Measurements from ENCODE around the gene METAP1. TPM values are rescaled to one million over a fixed set of nuclear protein-coding genes. Genes with fewer than 3 reads are reported as not detected.

Gene METAP1
- total and polyA plus RNA-seq, 2 of the 4 experiments (the other 2 are of a cell fraction), result 43.7 to 47.9 TPM

DNA sequence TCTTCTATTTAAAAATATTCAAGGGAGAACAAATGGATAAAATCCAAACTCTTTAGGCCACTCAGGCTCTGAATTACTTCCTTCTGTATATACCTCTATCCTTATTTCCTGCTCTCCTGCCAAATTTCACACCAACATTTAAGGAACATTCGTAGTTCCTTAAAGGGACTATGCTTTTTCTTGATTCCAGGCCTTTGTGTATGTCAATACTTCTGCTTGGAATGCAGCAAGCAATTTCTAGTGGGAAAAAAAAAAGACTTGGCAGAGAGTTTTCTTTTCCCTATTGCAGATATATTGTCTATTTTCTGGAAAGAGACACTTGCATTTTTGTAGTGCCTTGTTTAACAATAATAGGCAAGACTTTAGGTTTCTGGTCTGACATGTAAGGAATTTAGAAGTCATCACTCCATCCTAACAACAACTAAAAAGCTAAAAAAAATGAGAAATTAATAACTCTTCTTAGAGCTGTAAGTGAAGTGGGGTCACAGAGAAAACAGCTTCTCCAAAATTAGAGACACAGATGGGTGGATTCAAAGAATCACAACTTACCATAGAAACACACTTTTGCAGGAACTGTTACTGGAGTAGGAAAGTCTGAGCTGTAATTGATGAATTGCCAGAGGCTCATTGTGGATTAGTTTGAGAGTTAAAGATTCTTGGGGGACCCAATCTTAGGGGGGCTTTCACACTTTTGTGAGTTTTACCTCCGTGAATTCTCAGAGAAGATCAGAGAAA lies 95.1 kb downstream of the METAP1 start:
- H3K4me2 ChIP-seq (ENCODE audit: low read depth, low read length), result peak overlapping the region; percentile 94

More for the DNA sequence above, 95.1 kb downstream of the METAP1 start:
- Histone ChIP-seq H4K8ac (ENCODE audit: low read depth in 2 of 2, low read length in 2 of 2) (no peak overlapping the region; a peak in 1 of 4 replicates), H3K27me3 (ENCODE audit: control insufficient read depth, insufficient read depth, low read length) (no peaks in the 10 kb centered on the region), H3K27ac (ENCODE audit: insufficient read depth, low read length) (peak overlapping the region; percentile 62; the same call in 1 of the 2 replicates), H4K20me1 (ENCODE audit: insufficient read depth, low read length) (peaks cover under 1% of the 10 kb centered on the region; the same call in 1 of the 2 replicates), H3K23ac (ENCODE audit: low read depth, low read length) (peak overlapping the region; percentile 29; the same call in 1 of the 2 replicates), H3K14ac (replicated peaks; ENCODE audit: low read depth, low read length) (no peak overlapping the region; the same call in 1 of the 2 replicates), H3K9me3 (ENCODE audit: control insufficient read depth, insufficient read depth, low read length) (no peaks in the 10 kb centered on the region), H2AK5ac (ENCODE audit: low read depth, low read length) (no peak overlapping the region), H3K4ac (ENCODE audit: low read depth, low read length) (peak overlapping the region; percentile 15; the same call in 1 of the 2 replicates), H3K4me3 (ENCODE audit: insufficient read depth, low read depth, low read length) (peak overlapping the region; percentile 12; the same call in 1 of the 2 replicates), H3K9me1 (ENCODE audit: insufficient read depth, low read length) (no peaks in the 10 kb centered on the region), H2BK20ac (ENCODE audit: low read depth, low read length) (no peak overlapping the region), H3K56ac (ENCODE audit: extremely low read depth, insufficient read depth, low read length) (no peak overlapping the region; the same call in 1 of the 2 replicates), H3K79me1 (ENCODE audit: low read depth in 1 of 2, low read length in 2 of 2) (peaks cover 13 to 17% of the 10 kb centered on the region in 2 experiments), H4K91ac (ENCODE audit: insufficient read depth, low read depth, low read length) (no peak overlapping the region), H3K4me1 (ENCODE audit: control insufficient read depth, insufficient read depth, low read length) (peaks cover 2% of the 10 kb centered on the region; the same call in 1 of the 2 replicates), H2BK5ac (ENCODE audit: low read depth, low read length, poor library complexity, severe bottlenecking) (peak overlapping the region; percentile 87), H2AFZ (replicated peaks; ENCODE audit: low read length, poor library complexity) (no peak overlapping the region), H2BK15ac (ENCODE audit: low read depth, low read length) (no peak overlapping the region), H4K5ac (ENCODE audit: low read depth, low read length) (peak overlapping the region; percentile 60), H3K36me3 (ENCODE audit: control insufficient read depth, insufficient read depth, low read length) (peaks cover under 1% of the 10 kb centered on the region; the same call in 1 of the 2 replicates), H3K9ac (ENCODE audit: low read depth, low read length) (peak overlapping the region; percentile 55), H2BK120ac (ENCODE audit: low read depth, low read length) (no peak overlapping the region), H3K18ac (ENCODE audit: low read depth, low read length) (peak overlapping the region; percentile 70), H2AK9ac (replicated peaks; ENCODE audit: low read depth, low read length, poor library complexity) (no peak overlapping the region)
- intact Hi-C loops (cut with micrococcal nuclease), result no loop called here
- no peak for TF ChIP-seq MXI1 (IDR thresholded peaks at IDR 0.05; ENCODE audit: borderline replicate concordance, low read depth, low read length)
- TF ChIP-seq, protein P1, sequence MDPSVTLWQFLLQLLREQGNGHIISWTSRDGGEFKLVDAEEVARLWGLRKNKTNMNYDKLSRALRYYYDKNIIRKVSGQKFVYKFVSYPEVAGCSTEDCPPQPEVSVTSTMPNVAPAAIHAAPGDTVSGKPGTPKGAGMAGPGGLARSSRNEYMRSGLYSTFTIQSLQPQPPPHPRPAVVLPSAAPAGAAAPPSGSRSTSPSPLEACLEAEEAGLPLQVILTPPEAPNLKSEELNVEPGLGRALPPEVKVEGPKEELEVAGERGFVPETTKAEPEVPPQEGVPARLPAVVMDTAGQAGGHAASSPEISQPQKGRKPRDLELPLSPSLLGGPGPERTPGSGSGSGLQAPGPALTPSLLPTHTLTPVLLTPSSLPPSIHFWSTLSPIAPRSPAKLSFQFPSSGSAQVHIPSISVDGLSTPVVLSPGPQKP (IDR thresholded peaks at IDR 0.05; ENCODE audit: borderline replicate concordance, low read depth, low read length), result no peak
- TF ChIP-seq RAD21 (IDR thresholded peaks at IDR 0.05; ENCODE audit: low read length), result no peak
- TF ChIP-seq, protein P2, sequence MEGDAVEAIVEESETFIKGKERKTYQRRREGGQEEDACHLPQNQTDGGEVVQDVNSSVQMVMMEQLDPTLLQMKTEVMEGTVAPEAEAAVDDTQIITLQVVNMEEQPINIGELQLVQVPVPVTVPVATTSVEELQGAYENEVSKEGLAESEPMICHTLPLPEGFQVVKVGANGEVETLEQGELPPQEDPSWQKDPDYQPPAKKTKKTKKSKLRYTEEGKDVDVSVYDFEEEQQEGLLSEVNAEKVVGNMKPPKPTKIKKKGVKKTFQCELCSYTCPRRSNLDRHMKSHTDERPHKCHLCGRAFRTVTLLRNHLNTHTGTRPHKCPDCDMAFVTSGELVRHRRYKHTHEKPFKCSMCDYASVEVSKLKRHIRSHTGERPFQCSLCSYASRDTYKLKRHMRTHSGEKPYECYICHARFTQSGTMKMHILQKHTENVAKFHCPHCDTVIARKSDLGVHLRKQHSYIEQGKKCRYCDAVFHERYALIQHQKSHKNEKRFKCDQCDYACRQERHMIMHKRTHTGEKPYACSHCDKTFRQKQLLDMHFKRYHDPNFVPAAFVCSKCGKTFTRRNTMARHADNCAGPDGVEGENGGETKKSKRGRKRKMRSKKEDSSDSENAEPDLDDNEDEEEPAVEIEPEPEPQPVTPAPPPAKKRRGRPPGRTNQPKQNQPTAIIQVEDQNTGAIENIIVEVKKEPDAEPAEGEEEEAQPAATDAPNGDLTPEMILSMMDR (conservative IDR thresholded peaks at IDR 0.05; ENCODE audit: low read depth, low read length), result no peak
- no peak for TF ChIP-seq RCOR1 (IDR thresholded peaks at IDR 0.05; ENCODE audit: insufficient replicate concordance, low read length)
- no peak for TF ChIP-seq RFX5 (IDR thresholded peaks at IDR 0.05; ENCODE audit: low read depth, low read length)
- TF ChIP-seq CHD1 (IDR thresholded peaks at IDR 0.05; ENCODE audit: low read depth, low read length), result no peak
- TF ChIP-seq MAFK (IDR thresholded peaks at IDR 0.05; ENCODE audit: low read depth, low read length), result no peak
- TF ChIP-seq CEBPB (IDR thresholded peaks at IDR 0.05; ENCODE audit: low read depth, low read length), result no peak
- TF ChIP-seq SMC3 (IDR thresholded peaks at IDR 0.05; ENCODE audit: low read depth, low read length), result no peak
- TF ChIP-seq FOS (IDR thresholded peaks at IDR 0.05; ENCODE audit: low read depth, low read length), result no peak
- WGBS, 2 experiments (ENCODE audit: extremely low coverage in 2 of 2, insufficient read length in 1 of 2), result no CpG with 5 or more reads among the region's 2 CpGs
- in situ Hi-C loops (cut with MboI; ENCODE audit: low sequenced_read_pairs), result no loop called here
- dilution Hi-C loops (cut with HindIII; ENCODE audit: low sequenced_read_pairs, unreplicated experiment), result no loop called here
- ATAC-seq (ENCODE audit: low read depth) (no peak), DNase-seq (peak; percentile 18)
- CTCF ChIA-PET, result interaction anchor here (0.7 to 0.8 kb wide), 2 partner anchors 315 to 821 kb away, joined by 3 to 5 read pairs; no protein-coding TSS in a partner anchor
- BruUV-seq (replicated peaks), result no TSS peak
- POLR2A ChIA-PET (ENCODE audit: unreplicated experiment), result no interaction called here
